Endothelial cell (in vitro differentiated cells): ENCODE results near the gene CCDC7. TPM values are rescaled to one million over a fixed set of nuclear protein-coding genes. Genes with fewer than 3 reads are reported as not detected.
"Not testable (repeated sequence)": the region's sequence is repeated elsewhere in the genome, so short reads cannot be mapped to it uniquely, and the experiment has no call there.

Source experiments
- DNase-seq: peaks from one replicate; pipeline ENCODE4 v3.0.0; 2021; ENCODE audit warnings: low spot score
- H3K27ac Mint-ChIP-seq: one replicate; pipeline ENCODE4 v1.8.0; 2021; ENCODE audit warnings: mixed read lengths, inconsistent platforms; ENCODE audit not compliant: unreplicated experiment
- H3K27me3 Mint-ChIP-seq: one replicate; pipeline ENCODE4 v1.8.0; 2021; ENCODE audit warnings: mild to moderate bottlenecking, moderate library complexity, mixed read lengths, inconsistent platforms; ENCODE audit not compliant: unreplicated experiment
- H3K36me3 Mint-ChIP-seq: one replicate; pipeline ENCODE4 v1.8.0; 2021; ENCODE audit warnings: mild to moderate bottlenecking, low read depth, mixed read lengths, inconsistent platforms; ENCODE audit not compliant: unreplicated experiment
- H3K4me1 Mint-ChIP-seq: one replicate; pipeline ENCODE4 v1.8.0; 2021; ENCODE audit warnings: mild to moderate bottlenecking, mixed read lengths, inconsistent platforms; ENCODE audit not compliant: unreplicated experiment
- H3K4me3 Mint-ChIP-seq: one replicate; pipeline ENCODE4 v1.8.0; 2021; ENCODE audit warnings: mild to moderate bottlenecking, mixed read lengths, inconsistent platforms; ENCODE audit not compliant: unreplicated experiment
- H3K9me3 Mint-ChIP-seq: one replicate; pipeline ENCODE4 v1.8.0; 2021; ENCODE audit warnings: mixed read lengths, inconsistent platforms; ENCODE audit not compliant: unreplicated experiment
- CTCF ChIP-seq: fragments of 200-600 bp; sonication (generic); IDR thresholded peaks from one replicate; pipeline ENCODE4 v1.5.0; 2021; ENCODE audit warnings: antibody characterized with exemption; ENCODE audit not compliant: unreplicated experiment
- total RNA-seq: library from RNA; stranded (reverse); fragmentation: NEBNext Ultra II Directional; extraction: Animal tissue kit (Norgen Biotek cat#: 25700); gene quantifications from one replicate; pipeline ENCODE4 v1.2.1, GENCODE V29; 2021; ENCODE audit not compliant: unreplicated experiment

CCDC7 gene
- total RNA-seq, 1 donor from 2014 or later, result 5.4 TPM

GRCh38 chr10:32890444-32890843 lies 444.5 kb downstream of the CCDC7 start:
- no peak for DNase-seq
- no peak overlapping the region for H3K27ac Mint-ChIP-seq
- H3K4me3 Mint-ChIP-seq, result no peak overlapping the region
- H3K9me3 Mint-ChIP-seq, result no peaks in the 10 kb centered on the region
- peaks cover 4% of the 10 kb centered on the region for H3K36me3 Mint-ChIP-seq
- TF ChIP-seq CTCF, result no peak
- H3K4me1 Mint-ChIP-seq, result no peaks in the 10 kb centered on the region
- H3K27me3 Mint-ChIP-seq, result peaks cover 2% of the 10 kb centered on the region

- Mint-ChIP-seq H3K4me3 (peak overlapping the region; percentile 63), H3K9me3 (no peaks in the 10 kb centered on the region), H3K4me1 (no peaks in the 10 kb centered on the region), H3K36me3 (peaks cover 6% of the 10 kb centered on the region), H3K27me3 (peaks cover 2% of the 10 kb centered on the region), H3K27ac (no peak overlapping the region)
- no peak for TF ChIP-seq CTCF
- no peak for DNase-seq
Observed at GRCh38 chr10:32891261-32891660, 445.3 kb downstream of the CCDC7 start.

GRCh38 chr10:32893434-32893833 lies 447.5 kb downstream of the CCDC7 start:
- no peak for DNase-seq
- TF ChIP-seq CTCF, result peak; percentile 20
- Mint-ChIP-seq H3K27me3 (peaks cover 2% of the 10 kb centered on the region), H3K36me3 (peaks cover 18% of the 10 kb centered on the region), H3K9me3 (no peaks in the 10 kb centered on the region), H3K4me3 (no peak overlapping the region), H3K4me1 (no peaks in the 10 kb centered on the region), H3K27ac (no peak overlapping the region)

- no peaks in the 10 kb centered on the region for H3K4me1 Mint-ChIP-seq
- no peak for DNase-seq
- no peak overlapping the region for H3K27ac Mint-ChIP-seq
- no peak overlapping the region for H3K4me3 Mint-ChIP-seq
- H3K27me3 Mint-ChIP-seq, result peaks cover 2% of the 10 kb centered on the region
- H3K36me3 Mint-ChIP-seq, result peaks cover 19% of the 10 kb centered on the region
- TF ChIP-seq CTCF, result no peak
- no peaks in the 10 kb centered on the region for H3K9me3 Mint-ChIP-seq
Observed at GRCh38 chr10:32893916-32894664, 448.1 kb downstream of the CCDC7 start.

- not testable (repeated sequence) for H3K27ac Mint-ChIP-seq, DNase-seq, H3K9me3 Mint-ChIP-seq, H3K4me3 Mint-ChIP-seq, H3K4me1 Mint-ChIP-seq, H3K27me3 Mint-ChIP-seq
- H3K36me3 Mint-ChIP-seq, result peaks cover 19% of the 10 kb centered on the region
Observed at GRCh38 chr10:32895200-32895968, 449.4 kb downstream of the CCDC7 start.
